NCI-H146 treated with DMSO at 0.1 percent for 48 hours (cell line): ENCODE data around the gene KCTD21.

ENCODE experiments used
- DNase-seq: peaks from one replicate; lab custom pipeline; 2025; ENCODE audit not compliant: unreplicated experiment; lab: John Stamatoyannopoulos, UW

Gene KCTD21

DNA sequence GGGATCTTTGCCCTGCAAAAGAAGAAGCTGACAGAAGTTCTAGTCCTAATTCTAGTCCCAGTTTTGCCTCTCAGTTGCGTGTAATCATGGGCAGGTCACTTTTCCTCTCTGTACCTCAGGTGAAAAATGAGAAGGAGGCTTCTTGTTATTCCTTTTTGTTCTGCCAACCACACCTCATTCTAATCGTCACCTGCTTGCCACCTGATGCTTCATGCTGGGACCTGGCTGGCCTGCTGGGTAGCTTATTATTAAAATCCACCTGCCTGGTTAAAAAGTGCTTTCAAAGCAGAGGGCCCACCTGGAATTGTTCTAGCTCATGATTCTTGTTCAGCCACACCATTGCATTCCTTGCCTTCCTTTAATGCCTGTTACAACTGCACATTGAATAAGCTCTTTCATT is 40.6 kb downstream of the KCTD21 start:
- peak; percentile 97 for DNase-seq

DNA sequence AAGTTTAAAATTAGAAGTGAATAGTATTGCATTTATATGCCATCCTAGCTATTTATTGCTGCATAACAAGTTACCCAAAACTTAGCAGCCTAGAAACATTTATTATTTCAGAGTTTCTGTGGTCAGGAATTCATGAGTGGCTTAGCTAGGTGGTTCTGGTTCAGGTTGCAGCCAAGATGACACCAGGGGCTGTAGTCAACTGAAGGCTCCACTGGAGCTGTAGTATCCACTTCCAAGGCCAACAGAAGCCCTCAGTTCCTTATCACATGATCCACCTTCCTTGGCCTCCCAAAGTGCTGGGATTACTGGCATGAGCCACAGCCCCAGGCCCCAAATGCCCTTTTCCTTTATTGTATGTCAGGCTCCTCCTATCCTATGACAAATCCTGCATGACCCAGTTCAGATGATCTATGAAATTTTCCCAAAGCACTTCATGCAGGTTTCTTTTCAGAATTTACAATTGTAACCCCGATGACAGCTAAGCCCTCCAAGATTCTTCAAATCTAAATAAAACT is 42.9 kb downstream of the KCTD21 start:
- no peak for DNase-seq

- DNase-seq, result no peak
Measured at GRCh38 chr11:78140392-78141077, 47.9 kb downstream of the KCTD21 start.

DNA sequence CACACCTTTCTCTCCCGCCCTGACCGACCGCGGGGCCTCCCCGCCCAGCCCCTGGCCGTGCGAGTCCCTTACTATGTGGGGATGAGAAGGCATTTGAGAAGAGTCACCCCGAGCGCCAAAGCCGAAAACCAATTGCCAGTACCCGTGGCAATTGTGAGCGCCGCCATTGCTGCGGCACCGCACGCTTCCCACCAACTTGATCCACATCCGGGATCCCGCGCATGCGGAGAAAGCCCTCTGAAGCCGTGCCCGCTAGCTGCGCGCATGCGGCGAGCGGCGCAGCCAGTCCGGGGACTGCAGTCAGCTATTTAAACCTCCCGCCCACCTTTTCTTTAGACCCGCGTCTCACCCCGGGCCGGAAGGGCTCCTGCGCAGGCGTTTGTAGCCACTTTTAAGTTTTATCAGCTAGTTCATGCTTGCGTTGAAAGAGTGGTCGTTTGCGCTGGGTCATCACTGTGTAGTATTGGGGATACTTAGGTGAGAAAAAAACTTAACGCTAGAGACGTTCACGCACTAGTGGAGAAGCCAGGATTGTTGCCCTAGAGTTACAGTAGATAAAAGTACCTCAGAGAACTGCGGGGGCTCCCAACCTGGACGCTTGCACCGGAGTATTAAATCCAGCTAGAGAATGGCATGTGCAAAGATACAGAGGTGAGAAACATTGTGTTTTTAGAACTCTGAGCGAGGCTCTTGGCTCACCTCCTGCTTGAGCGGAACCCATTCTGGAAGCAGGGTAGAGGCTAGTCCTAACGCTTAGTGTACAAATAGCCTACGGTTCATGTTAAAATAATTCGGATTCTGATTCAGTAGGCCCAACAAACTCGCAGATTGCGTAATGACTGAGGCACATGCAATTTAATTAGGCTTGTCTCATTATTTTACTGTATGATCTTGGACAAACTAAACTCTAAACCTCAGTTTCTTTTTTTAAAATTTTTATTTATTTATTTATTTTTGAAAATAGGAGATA is 48.7 kb downstream of the KCTD21 start, which contains the start of gene ALG8:
TSS of gene ALG8 (minus strand) at position 205 of the 970 bp plus-strand sequence. CDS start at position 167, 38 bp downstream.
- peak; percentile 92 for DNase-seq

- no peak for DNase-seq
Measured at GRCh38 chr11:78138694-78139421, 49.6 kb downstream of the KCTD21 start.

DNA sequence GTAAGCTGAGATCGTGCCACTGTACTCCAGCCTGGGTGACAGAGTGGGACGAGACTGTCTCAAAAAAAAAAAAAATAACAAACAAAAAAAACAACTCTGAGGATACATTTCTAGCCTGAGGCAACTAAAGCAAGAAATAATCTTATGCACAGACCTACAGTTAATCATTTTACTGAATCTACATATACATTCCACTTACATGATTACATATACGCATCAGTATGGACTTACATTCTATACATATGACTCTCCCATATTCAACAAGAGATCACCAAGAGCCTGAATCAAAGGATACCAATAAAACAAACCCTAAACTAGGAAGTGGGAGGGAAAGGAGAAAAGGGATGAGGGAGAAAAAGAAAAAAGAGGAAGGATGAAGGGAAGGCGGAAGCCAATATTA is 50.1 kb downstream of the KCTD21 start:
- no peak for DNase-seq

GRCh38 chr11:78132475-78132874 is 56.0 kb downstream of the KCTD21 start:
- DNase-seq, result no peak

DNA sequence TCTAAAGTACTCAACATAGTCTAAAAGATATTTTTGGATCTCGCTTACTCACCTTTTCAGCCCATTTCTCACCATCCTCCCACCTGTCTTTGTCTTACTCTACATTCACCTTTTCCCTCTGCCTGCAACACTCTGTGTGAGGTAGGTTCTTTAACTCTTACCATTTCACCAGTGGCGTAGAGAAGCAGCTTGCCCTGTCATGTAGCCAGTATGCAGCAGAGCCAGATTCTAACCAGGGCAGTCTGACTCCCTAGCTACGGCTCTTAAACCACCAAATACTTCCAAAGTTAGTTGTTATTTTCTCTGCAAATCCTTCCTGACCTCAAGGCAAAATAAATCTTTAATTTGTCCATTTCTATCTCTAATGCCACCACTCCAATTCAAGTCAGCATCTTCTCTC is 56.5 kb downstream of the KCTD21 start:
- DNase-seq, result no peak

DNA sequence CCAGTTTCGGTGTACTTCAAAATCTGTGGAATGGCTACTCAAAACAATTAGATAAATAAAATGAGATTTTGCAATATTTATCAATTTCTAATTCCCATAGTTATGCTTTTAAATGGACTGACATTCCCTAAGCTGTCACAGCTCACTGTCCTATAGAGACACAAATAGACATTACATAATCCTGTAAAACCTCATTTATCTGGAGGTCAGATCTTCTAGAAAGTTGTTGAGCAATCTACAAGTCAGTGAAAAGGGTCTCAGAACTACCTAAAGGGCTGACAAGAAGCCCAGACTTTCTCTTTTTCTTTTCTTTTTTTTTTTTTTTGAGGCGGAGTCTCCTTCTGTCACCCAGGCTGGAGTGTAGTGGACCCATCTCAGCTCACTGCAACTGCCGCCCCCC is 61.0 kb downstream of the KCTD21 start:
- no peak for DNase-seq
